GM20431 (cell line): ENCODE data around the gene ZNF77.
"Not testable (repeated sequence)": the region's sequence is repeated elsewhere in the genome, so short reads cannot be mapped to it uniquely, and the experiment has no call there.

Experiments used
- in situ Hi-C: fragments of 300-500 bp; cut with MseI, MboI; formaldehyde crosslinking; loops from one replicate; pipeline ENCODE4 v1.15.0; 2020; ENCODE audit warnings: low sequenced_read_pairs; ENCODE audit not compliant: unreplicated experiment

ZNF77 gene

GRCh38 chr19:2973229-2973628, 28.5 kb upstream of the ZNF77 start:
- in situ Hi-C loops = no loop called here

GRCh38 chr19:2970201-2970835, 25.5 kb upstream of the ZNF77 start:
- in situ Hi-C loops = no loop called here

DNA sequence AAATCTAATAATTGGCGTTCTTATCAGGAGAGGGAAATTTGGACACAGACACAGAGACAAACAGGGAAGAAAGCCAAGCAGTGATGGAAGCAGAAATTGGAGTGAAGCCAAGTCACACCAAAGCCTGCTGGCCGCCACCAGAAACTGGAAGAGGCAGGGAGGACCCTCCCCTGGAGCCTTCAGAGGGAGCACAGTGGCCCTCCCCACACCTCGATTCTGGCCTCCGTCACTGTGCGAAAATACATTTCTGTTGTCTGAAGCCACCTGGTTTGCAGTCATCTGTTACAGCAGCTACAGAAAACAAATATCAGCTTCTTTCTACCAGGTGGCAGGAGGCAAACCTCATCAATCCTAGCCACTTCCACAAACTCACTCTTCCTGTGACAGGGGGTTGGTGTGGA, 24.3 kb upstream of the ZNF77 start:
- in situ Hi-C loops = loop anchor here (10.0 kb wide), 1 partner anchor 136 kb away; no protein-coding TSS in a partner anchor

DNA sequence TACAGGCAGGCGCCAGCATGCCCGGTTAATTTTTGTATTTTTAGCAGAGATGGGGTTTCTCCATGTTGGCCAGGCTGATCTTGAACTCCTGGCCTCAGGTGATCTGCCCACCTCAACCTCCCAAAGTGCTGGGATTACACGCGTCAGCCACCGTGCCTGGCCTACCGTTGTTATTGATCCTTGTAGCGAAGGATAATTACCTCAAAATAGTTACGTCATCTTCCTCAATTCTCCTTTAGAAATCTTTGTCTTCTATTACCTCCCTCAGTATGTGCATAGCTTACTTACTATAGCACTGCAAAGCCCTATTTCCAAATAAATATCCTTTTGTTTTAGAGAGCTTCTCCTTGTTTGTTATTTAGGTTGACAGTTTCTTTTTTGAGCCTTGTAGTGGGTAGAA, 23.2 kb upstream of the ZNF77 start:
- in situ Hi-C loops = loop anchor here (10.0 kb wide), 1 partner anchor 137 kb away; no protein-coding TSS in a partner anchor

DNA sequence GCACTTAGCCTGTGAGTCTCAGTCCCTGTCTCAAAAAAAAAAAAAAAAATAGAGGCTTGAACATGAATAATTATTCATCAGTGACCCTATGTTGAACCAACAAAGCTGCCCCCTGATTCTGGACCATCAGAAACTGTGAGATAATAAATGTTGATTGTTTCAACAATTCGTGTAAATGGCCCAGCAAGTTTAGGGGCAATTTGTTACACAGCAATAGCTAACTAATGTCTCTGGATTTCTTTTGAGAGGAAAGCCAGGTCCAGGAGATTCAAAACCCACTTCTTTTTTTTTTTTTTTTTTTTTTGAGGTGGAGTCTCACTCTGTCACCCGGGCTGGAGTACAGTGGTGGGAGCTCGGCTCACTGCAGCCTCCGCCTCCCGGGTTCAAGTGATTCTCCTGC, 20.1 kb upstream of the ZNF77 start:
- in situ Hi-C loops = loop anchor here (10.0 kb wide), 1 partner anchor 140 kb away; no protein-coding TSS in a partner anchor

DNA sequence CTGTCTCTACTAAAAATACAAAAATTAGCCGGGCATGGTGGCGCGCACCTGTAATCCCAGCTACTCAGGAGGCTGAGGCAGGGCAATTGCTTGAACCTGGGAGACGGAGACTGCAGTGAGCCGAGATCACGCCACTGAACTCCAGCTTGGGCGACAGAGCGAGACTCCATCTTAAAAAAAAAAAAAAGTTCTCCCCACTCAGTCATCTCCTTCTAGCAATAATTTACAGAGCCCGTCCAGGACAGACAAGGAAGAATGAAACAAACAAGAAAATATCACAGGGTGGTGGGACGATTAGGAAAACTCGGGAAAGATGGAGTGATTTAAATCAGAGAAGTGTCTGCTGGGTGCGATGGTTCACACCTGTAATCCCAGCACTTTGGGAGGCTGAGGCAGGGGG, 18.9 kb upstream of the ZNF77 start:
- in situ Hi-C loops = loop anchor here (10.0 kb wide), 1 partner anchor 141 kb away; no protein-coding TSS in a partner anchor

GRCh38 chr19:2963122-2963521, 18.4 kb upstream of the ZNF77 start:
- in situ Hi-C loops = loop anchor here (10.0 kb wide), 1 partner anchor 142 kb away; no protein-coding TSS in a partner anchor

DNA sequence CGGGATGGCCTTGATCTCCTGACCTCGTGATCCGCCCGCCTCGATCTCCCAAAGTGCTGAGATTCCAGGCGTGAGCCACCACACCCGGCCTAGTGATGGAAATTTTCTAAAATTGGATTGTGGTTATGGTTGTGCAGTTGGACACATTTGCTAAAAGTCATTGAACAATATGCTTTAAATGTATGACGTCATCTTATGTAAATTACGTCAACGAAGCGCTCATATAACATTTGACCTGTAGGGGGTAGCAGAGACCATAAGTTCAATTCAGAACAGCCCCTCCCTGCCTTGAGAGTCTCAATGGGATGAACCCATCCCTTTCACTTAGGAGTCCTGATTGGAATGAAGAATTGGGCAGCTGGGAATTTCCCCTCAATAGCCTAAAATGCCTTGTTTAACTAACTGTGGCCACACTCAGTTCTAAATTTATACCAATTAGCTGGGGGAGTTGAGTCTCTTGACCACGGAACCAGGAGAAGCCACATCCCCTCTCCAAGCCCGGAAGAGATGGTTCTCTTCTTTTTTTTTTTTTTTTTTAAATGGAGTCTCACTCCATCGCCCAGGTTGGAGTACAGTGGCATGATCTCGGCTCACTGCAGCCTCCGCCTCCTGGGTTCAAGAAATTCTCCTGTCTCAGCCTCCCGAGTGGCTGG, 17.4 kb upstream of the ZNF77 start:
- in situ Hi-C loops = loop anchor here (10.0 kb wide), 1 partner anchor 143 kb away; no protein-coding TSS in a partner anchor

DNA sequence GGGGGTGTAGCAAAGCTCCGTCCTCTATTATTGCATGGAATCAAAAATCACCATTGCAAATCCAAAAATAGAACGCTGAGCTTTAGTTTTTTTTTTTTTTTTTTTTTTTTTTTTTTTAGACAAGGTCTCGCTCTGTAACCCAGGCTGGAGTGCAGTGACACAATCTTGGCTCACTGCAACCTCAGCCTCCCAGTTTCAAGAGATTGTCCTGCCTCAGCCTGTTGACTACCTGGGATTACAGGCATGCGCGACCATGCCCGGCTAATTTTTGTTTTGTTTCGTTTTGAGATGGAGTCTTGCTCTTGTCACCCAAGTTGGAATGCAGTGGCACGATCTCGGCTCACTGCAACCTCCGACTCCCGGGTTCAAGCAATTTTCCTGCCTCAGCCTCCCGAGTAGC, 15.3 kb upstream of the ZNF77 start:
- in situ Hi-C loops = loop anchor here (10.0 kb wide), 1 partner anchor 145 kb away; no protein-coding TSS in a partner anchor

- in situ Hi-C loops = no loop called here
Measured at GRCh38 chr19:2957160-2957559, 12.4 kb upstream of the ZNF77 start.

DNA sequence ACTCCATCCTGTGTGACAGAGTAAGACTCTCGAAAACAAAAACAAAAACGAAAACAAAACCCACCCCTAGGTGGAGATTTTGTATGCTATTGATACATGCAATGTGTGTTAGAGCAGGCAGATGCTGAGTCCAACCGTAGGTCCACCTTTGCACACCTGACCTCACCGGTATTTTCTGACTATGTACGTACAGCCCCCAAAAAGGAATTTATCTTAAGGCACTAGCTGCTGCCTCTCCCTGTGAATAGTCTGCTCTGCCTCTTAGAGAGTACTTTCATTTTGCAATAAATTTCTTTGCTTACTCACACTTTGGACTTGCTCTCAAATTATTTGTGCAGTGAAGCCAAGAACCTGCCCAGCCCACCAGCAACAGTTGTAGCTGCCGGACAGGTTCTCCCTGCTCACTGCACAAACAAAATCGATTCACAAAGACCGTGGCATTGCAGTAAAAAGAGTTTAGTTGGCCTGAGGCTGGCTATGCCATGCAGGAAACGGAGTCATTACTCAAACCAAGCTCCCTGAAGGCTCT, 8.2 kb upstream of the ZNF77 start:
- in situ Hi-C loops = no loop called here

- in situ Hi-C loops = no loop called here
Measured at GRCh38 chr19:2950286-2951124, 5.7 kb upstream of the ZNF77 start.

- in situ Hi-C loops = no loop called here
Measured at GRCh38 chr19:2949939-2950285, 5.1 kb upstream of the ZNF77 start.

- in situ Hi-C loops = no loop called here
Measured at GRCh38 chr19:2945575-2946184, 909 bp upstream of the ZNF77 start.

- in situ Hi-C loops = no loop called here
Measured at GRCh38 chr19:2944403-2944774, 382 bp downstream of the ZNF77 start.

GRCh38 chr19:2942928-2943640, 1.7 kb downstream of the ZNF77 start:
- in situ Hi-C loops = no loop called here

DNA sequence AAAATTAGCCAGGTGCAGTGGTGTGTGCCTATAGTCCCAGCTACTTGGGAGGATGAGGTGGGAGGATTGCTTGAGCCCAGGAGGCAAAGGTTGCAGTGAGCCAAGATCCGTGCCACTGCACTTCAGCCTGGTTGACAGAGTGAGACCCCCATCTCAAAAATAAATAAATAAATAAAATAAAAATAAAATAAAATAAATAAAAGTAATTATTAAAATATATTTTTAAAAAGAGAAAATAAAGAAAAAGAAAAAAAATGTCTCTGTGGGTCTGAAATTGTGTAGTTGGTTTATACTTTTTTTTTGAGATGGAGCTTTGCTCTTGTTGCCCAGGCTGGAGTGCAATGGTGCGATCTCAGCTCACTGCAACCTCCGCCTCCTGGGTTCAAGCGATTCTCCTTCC, 8.9 kb downstream of the ZNF77 start:
- in situ Hi-C loops = not testable (repeated sequence)

- in situ Hi-C loops = no loop called here
Measured at GRCh38 chr19:2933490-2933910, 11.3 kb downstream of the ZNF77 start.

DNA sequence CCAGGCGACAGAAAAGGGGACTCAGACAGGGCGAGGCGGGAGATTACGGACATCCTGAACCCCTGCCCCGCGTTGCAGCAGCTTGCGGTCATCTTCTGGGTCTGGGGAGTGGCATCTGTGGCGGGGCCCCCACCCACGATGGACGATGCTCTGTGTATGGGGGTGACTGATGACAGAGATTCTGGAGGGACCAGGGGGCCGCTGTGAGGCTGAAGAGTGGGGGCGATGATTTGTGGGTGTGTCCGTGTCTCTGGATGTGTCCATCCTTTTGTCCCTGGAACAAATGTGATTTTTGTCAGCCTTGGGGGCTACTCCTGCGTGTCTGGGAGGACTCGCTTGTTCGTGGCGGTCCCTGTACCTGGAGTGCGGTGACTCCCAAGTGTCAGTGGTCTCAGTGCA, 17.7 kb downstream of the ZNF77 start:
- in situ Hi-C loops = no loop called here
